T-helper 17 cell (primary cell): ENCODE results near the gene NPHP4. TPM values are rescaled to one million over a fixed set of nuclear protein-coding genes. Genes with fewer than 3 reads are reported as not detected.

ENCODE experiments used
- ATAC-seq: fragments of 150-1000 bp; cut with Tn5 transposase; 2 replicates; pipeline ENCODE4 v1.10.0; 2021; ENCODE audit warnings: mild to moderate bottlenecking, moderate library complexity
- DNase-seq, 3 donors: peaks; one replicate each; pipeline versions ENCODE4 v3.0.0 to v3.0.0-alpha.2; 2020 to 2021
- H3K9me3 ChIP-seq: one replicate; pipeline ENCODE4 v1.7.0; 2013; ENCODE audit warnings: low read length, mild to moderate bottlenecking; ENCODE audit not compliant: control insufficient read depth, poor library complexity, severe bottlenecking
- H3K27ac Mint-ChIP-seq: one replicate; pipeline ENCODE4 v1.8.0; 2022; ENCODE audit warnings: mild to moderate bottlenecking, moderate library complexity, mixed read lengths
- H3K27me3 Mint-ChIP-seq: one replicate; pipeline ENCODE4 v1.8.0; 2022; ENCODE audit warnings: mixed read lengths
- H3K36me3 Mint-ChIP-seq: one replicate; pipeline ENCODE4 v1.8.0; 2022; ENCODE audit warnings: low read depth, mixed read lengths
- H3K4me1 Mint-ChIP-seq: one replicate; pipeline ENCODE4 v1.8.0; 2022; ENCODE audit warnings: mild to moderate bottlenecking, mixed read lengths
- H3K4me3 Mint-ChIP-seq: one replicate; pipeline ENCODE4 v1.8.0; 2022; ENCODE audit warnings: mild to moderate bottlenecking, moderate library complexity, mixed read lengths
- total RNA-seq, 4 donors: library from RNA in 2 of 4; stranded (reverse) in 2 of 4; gene quantifications; one replicate each; pipeline ENCODE4 v1.2.3 and lab custom pipeline; 2022 to 2026

The NPHP4 gene
- total RNA-seq, 2 donors from 2014 or later, result 9.9 to 14.1 TPM

GRCh38 chr1:5939271-5940170 is 52.7 kb downstream of the NPHP4 start:
- ATAC-seq, result no peak
- Mint-ChIP-seq H3K27ac (peak overlapping the region; percentile 19), H3K4me3 (no peak overlapping the region), H3K4me1 (peaks cover 14% of the 10 kb centered on the region), H3K27me3 (no peaks in the 10 kb centered on the region), H3K36me3 (peaks cover 5% of the 10 kb centered on the region)
- DNase-seq, result no peak
- no peaks in the 10 kb centered on the region for H3K9me3 ChIP-seq

DNA sequence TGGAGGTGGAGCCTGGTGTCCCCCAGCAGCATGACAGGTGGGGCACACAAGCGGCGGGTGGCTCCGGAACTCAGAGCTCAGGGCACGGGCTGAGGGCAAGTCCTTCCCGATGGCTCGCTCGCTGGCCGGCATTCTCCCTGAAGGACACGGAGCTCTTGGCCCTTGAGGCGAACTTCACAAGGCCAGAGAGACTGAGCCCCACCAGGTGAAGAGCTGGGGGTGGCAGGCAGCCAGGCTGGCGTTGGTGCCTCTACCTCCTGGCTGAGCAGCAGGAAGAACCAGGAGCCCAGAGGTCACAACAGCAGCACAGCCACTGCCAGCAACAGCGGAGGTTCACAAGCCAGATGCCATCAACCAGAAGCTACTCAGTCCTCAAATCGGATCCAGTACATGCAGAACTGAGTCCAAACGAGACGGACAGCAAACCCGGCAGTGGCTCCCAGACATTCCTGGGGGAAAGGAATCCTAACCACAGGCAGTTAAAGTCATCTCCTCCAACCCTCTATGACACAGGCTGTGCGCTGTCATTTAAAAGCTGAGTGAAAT is 54.1 kb downstream of the NPHP4 start:
- Mint-ChIP-seq H3K27me3 (no peaks in the 10 kb centered on the region), H3K4me3 (no peak overlapping the region), H3K4me1 (peaks cover 14% of the 10 kb centered on the region), H3K36me3 (peaks cover 5% of the 10 kb centered on the region), H3K27ac (no peak overlapping the region)
- ATAC-seq, result no peak
- H3K9me3 ChIP-seq, result no peaks in the 10 kb centered on the region
- DNase-seq, result no peak

DNA sequence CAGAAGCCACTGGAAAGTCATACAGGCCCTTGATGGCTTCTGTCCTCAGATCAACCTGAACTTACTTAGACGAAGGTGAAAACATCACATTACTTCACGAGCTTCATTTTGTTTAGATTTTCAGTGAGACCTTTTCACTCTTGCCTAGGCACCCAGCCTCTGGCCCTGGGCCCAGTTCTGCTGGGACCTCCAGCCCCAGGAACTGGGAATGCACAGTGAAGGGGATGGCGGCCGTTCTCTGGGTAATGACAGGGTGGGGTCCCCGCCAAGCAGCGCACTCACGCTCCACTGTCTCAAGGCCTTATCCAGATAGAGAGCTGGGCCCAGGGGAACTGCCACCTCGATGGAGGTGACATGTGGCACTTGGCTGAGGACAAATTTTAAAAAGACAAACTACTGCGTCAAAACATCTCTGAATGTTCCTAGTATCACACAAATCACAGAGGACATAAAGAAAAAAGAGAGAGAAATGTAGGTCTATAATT is 54.8 kb downstream of the NPHP4 start:
- Mint-ChIP-seq H3K4me1 (peaks cover 14% of the 10 kb centered on the region), H3K27me3 (no peaks in the 10 kb centered on the region), H3K4me3 (no peak overlapping the region), H3K36me3 (peaks cover 5% of the 10 kb centered on the region), H3K27ac (peak overlapping the region; percentile 72)
- no peaks in the 10 kb centered on the region for H3K9me3 ChIP-seq
- ATAC-seq (no peak), DNase-seq (no peak)

GRCh38 chr1:5936621-5937372 is 55.4 kb downstream of the NPHP4 start:
- Mint-ChIP-seq H3K4me3 (peak overlapping the region; percentile 47), H3K4me1 (peaks cover 14% of the 10 kb centered on the region), H3K27me3 (no peaks in the 10 kb centered on the region), H3K36me3 (peaks cover 5% of the 10 kb centered on the region), H3K27ac (peak overlapping the region; percentile 72)
- ATAC-seq (peak; percentile 81), DNase-seq (no peak)
- no peaks in the 10 kb centered on the region for H3K9me3 ChIP-seq

DNA sequence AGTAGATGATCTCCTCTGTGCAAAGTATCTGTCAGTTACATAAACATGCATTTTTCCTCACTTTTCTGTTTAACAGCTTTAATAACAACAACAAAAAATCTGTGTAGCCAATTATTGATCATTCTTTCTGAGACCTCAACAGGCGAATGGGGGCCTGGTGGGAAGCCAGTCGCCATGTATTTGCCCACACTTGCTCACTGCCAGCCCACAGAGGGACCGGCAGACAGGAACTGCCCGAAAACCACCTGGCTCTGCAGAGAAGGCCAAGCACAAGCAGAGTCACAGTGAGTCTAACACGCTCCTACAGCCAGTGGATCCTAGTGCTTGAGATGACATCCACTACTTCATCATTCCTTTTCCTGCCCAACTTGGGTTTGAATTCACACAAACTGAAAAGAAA is 56.1 kb downstream of the NPHP4 start:
- H3K36me3 Mint-ChIP-seq, result peaks cover 2% of the 10 kb centered on the region
- no peak for DNase-seq

GRCh38 chr1:5935026-5935425 is 57.2 kb downstream of the NPHP4 start:
- Mint-ChIP-seq H3K4me1 (peaks cover 12% of the 10 kb centered on the region), H3K27ac (peak overlapping the region; percentile 51), H3K36me3 (peaks cover 2% of the 10 kb centered on the region), H3K4me3 (no peak overlapping the region), H3K27me3 (no peaks in the 10 kb centered on the region)
- ATAC-seq, result no peak
- H3K9me3 ChIP-seq, result no peaks in the 10 kb centered on the region
- no peak for DNase-seq

More for the DNA sequence above, 56.1 kb downstream of the NPHP4 start:
- Mint-ChIP-seq H3K4me3 (no peak overlapping the region), H3K4me1 (peaks cover 12% of the 10 kb centered on the region), H3K27ac (peak overlapping the region; percentile 56), H3K27me3 (no peaks in the 10 kb centered on the region)
- no peaks in the 10 kb centered on the region for H3K9me3 ChIP-seq
- no peak for ATAC-seq

- H3K9me3 ChIP-seq, result no peaks in the 10 kb centered on the region
- Mint-ChIP-seq H3K4me3 (no peak overlapping the region), H3K4me1 (peaks cover 10% of the 10 kb centered on the region), H3K36me3 (peaks cover 2% of the 10 kb centered on the region), H3K27me3 (no peaks in the 10 kb centered on the region), H3K27ac (no peak overlapping the region)
- ATAC-seq (no peak), DNase-seq (no peak)
Measured at GRCh38 chr1:5934058-5934884, 58.0 kb downstream of the NPHP4 start.

DNA sequence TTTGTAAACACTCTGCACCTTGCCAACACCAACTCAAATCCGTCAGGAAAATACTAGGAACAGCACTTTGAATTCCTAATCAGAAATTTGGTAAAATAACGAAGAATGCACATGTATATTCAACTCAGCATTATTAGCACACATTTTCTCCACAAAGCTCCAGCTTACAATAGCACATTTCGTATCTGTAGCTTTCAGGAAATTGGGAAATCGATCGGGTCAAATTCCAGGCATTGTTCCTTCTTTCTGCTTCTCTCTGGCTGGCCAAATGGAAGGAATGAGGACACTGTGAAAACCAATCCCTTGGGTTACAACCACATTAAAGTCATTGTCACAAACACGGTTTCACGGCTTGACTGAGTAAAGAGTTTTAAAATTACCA is 58.6 kb downstream of the NPHP4 start:
- Mint-ChIP-seq H3K27ac (no peak overlapping the region), H3K4me1 (peaks cover 11% of the 10 kb centered on the region), H3K27me3 (no peaks in the 10 kb centered on the region), H3K36me3 (peaks cover 2% of the 10 kb centered on the region), H3K4me3 (no peak overlapping the region)
- H3K9me3 ChIP-seq, result no peaks in the 10 kb centered on the region
- DNase-seq (no peak), ATAC-seq (no peak)

- DNase-seq, result no peak
- Mint-ChIP-seq H3K4me3 (no peak overlapping the region), H3K4me1 (peaks cover 13% of the 10 kb centered on the region), H3K27ac (no peak overlapping the region), H3K36me3 (peaks cover 4% of the 10 kb centered on the region), H3K27me3 (no peaks in the 10 kb centered on the region)
- no peak for ATAC-seq
- no peaks in the 10 kb centered on the region for H3K9me3 ChIP-seq
Measured at GRCh38 chr1:5933050-5933449, 59.2 kb downstream of the NPHP4 start.

DNA sequence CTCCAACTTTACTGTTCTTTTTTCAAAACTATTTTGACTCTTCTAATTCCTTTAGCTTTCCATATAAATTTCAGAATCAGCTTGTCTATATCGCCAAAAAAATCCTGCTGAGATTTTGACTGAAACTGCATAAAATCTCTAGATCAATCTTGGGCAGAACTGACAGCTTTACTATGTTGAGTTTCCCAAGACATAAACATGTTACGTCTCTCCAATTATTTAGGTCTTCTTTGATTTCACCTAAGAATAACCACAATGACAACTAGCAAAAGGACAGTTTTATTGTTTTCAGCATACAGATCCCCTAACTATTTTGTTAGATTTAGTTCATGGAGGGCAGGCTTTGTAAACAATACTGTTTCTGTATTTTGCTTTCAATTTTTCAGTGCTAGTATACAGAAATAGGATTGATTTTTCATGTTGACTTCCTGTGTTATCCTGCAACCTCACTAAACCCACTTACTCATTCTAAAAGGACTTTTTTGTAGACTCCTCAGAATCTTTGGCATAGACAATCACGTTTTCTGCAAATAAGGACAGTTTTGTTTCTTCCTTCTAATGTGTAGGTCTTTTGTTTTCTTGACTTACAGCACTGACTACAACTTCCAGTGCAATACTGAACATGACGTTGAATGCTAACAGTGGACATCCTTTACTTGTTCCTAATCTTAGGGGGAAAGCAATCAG is 63.4 kb downstream of the NPHP4 start:
- Mint-ChIP-seq H3K4me3 (no peak overlapping the region), H3K27ac (no peak overlapping the region), H3K27me3 (no peaks in the 10 kb centered on the region), H3K36me3 (peaks cover 5% of the 10 kb centered on the region), H3K4me1 (peaks cover 6% of the 10 kb centered on the region)
- no peaks in the 10 kb centered on the region for H3K9me3 ChIP-seq
- ATAC-seq (no peak), DNase-seq (no peak)

- Mint-ChIP-seq H3K27ac (no peak overlapping the region), H3K4me1 (peaks cover 6% of the 10 kb centered on the region), H3K4me3 (no peak overlapping the region), H3K27me3 (no peaks in the 10 kb centered on the region), H3K36me3 (peaks cover 5% of the 10 kb centered on the region)
- DNase-seq (no peak), ATAC-seq (no peak)
- H3K9me3 ChIP-seq, result no peaks in the 10 kb centered on the region
Measured at GRCh38 chr1:5927506-5928370, 64.5 kb downstream of the NPHP4 start.
